Muscle of leg (tissue), 16 donors: ENCODE measurements around the gene INPP4A. TPM values are rescaled to one million over a fixed set of nuclear protein-coding genes. Genes with fewer than 3 reads are reported as not detected.
A peak's percentile ranks its signal among the peaks of the same experiment; 100 is the strongest.

ENCODE experiments used
- DNase-seq: peaks from one replicate; pipeline ENCODE4 v3.0.0; 2013
- H3K27ac ChIP-seq: one replicate; pipeline ENCODE4 v1.5.1; 2013; ENCODE audit warnings: mild to moderate bottlenecking, low read length, control low read depth
- H3K27me3 ChIP-seq: one replicate; pipeline ENCODE4 v1.6.1; 2013; ENCODE audit warnings: low read length; ENCODE audit not compliant: control insufficient read depth, insufficient read depth
- H3K36me3 ChIP-seq: one replicate; pipeline ENCODE4 v1.6.1; 2013; ENCODE audit warnings: low read length; ENCODE audit not compliant: control insufficient read depth, insufficient read depth
- H3K4me1 ChIP-seq: one replicate; pipeline ENCODE4 v1.6.1; 2013; ENCODE audit warnings: low read length; ENCODE audit not compliant: control insufficient read depth, insufficient read depth
- H3K4me3 ChIP-seq: one replicate; pipeline ENCODE4 v1.5.1; 2013; ENCODE audit warnings: low read length, control low read depth
- H3K9me3 ChIP-seq: replicated peaks from 2 replicates; pipeline ENCODE4 v1.6.1; 2013; ENCODE audit warnings: low read depth, low read length; ENCODE audit not compliant: control insufficient read depth
- WGBS: methylation state at CpG from one replicate; pipeline ENCODE4 v1.1.5; 2013; ENCODE audit warnings: missing lambda C conversion rate; ENCODE audit not compliant: insufficient coverage; 5-methylcytosine and 5-hydroxymethylcytosine counted together
- long read RNA-seq, 11 donors: transcript quantifications; one replicate each; lab custom pipeline, GENCODE V29; 2026
- polyA plus RNA-seq, 8 donors: library from polyadenylated mRNA; unstranded; fragments of 120-200 nt; gene quantifications; one replicate each; pipeline versions ENCODE4 v1.2.1 to v1.2.3, GENCODE V29; 2013; ENCODE audit warnings: inconsistent platforms in 1 of 8, low replicate concordance in 1 of 8; ENCODE audit not compliant: insufficient read length in 8 of 8, insufficient read depth in 1 of 8
- total RNA-seq: library from RNA; stranded (reverse); fragments of 120-200 nt; gene quantifications from one replicate; pipeline ENCODE4 v1.2.4, GENCODE V29; 2013

The INPP4A gene
- 13.0 TPM for total RNA-seq
- polyA plus RNA-seq: 10 to 100 TPM in 6 of 8 donors, 1 to 10 TPM in 2; 8.9 to 17.0 (median 12.8) TPM
- long read RNA-seq, donor 1: 0 reads
- long read RNA-seq, donor 2: 0 reads
- long read RNA-seq, donor 3: 0 reads
- long read RNA-seq, donor 4: 0 reads
- long read RNA-seq, donor 5, partial matches to known transcripts: 5 of 5 reads
- long read RNA-seq, donor 5, other reads (novel, unspliced or antisense): 0 of 5 reads
- long read RNA-seq, donor 6: 0 reads
- long read RNA-seq, donor 7: 0 reads
- long read RNA-seq, donor 8, partial matches to known transcripts: 6 of 6 reads
- long read RNA-seq, donor 8, other reads (novel, unspliced or antisense): 0 of 6 reads
- long read RNA-seq, donor 9: 0 reads
- long read RNA-seq, donor 10: 0 reads
- long read RNA-seq, donor 11: 0 reads

GRCh38 chr2:98444436-98445176 lies at the start of gene INPP4A:
TSS of gene INPP4A (plus strand) at chr2:98444858. CDS start at chr2:98520049, 75,191 bp downstream.
- peak within 1 kb of the TSS; percentile 59 for H3K27ac ChIP-seq
- H3K27me3 ChIP-seq: no peaks in the 10 kb centered on the region
- WGBS: under 1% methylated on average over 75 of the region's 75 CpGs
- DNase-seq: peak; percentile 86
- no peaks in the 10 kb centered on the region for H3K36me3 ChIP-seq
- H3K4me1 ChIP-seq: peaks cover 8% of the 10 kb centered on the region
- H3K9me3 ChIP-seq: peaks cover under 1% of the 10 kb centered on the region
- peak within 1 kb of the TSS; percentile 69 for H3K4me3 ChIP-seq

GRCh38 chr2:98395977-98396376 lies 48.7 kb upstream of the INPP4A start:
- H3K27ac ChIP-seq: no peak overlapping the region
- H3K4me3 ChIP-seq: no peak overlapping the region
- H3K27me3 ChIP-seq: peaks cover 2% of the 10 kb centered on the region
- no peaks in the 10 kb centered on the region for H3K4me1 ChIP-seq
- no peak for DNase-seq
- no peaks in the 10 kb centered on the region for H3K9me3 ChIP-seq
- H3K36me3 ChIP-seq: no peaks in the 10 kb centered on the region
- WGBS: 100% methylated on average over 3 of the region's 6 CpGs

GRCh38 chr2:98396745-98397355 lies 47.8 kb upstream of the INPP4A start:
- Histone ChIP-seq H3K9me3 (no peaks in the 10 kb centered on the region), H3K27ac (no peak overlapping the region), H3K4me3 (no peak overlapping the region), H3K36me3 (no peaks in the 10 kb centered on the region), H3K27me3 (peaks cover 2% of the 10 kb centered on the region), H3K4me1 (no peaks in the 10 kb centered on the region)
- 93% methylated on average over 23 of the region's 23 CpGs for WGBS
- no peak for DNase-seq

- Histone ChIP-seq H3K36me3 (no peaks in the 10 kb centered on the region), H3K4me1 (no peaks in the 10 kb centered on the region), H3K27me3 (peaks cover 2% of the 10 kb centered on the region), H3K4me3 (no peak overlapping the region), H3K27ac (no peak overlapping the region), H3K9me3 (no peaks in the 10 kb centered on the region)
- DNase-seq: no peak
- no CpG with 5 or more reads among the region's 4 CpGs for WGBS
Observed at GRCh38 chr2:98399140-98399539, 45.5 kb upstream of the INPP4A start.

- no peaks in the 10 kb centered on the region for H3K4me1 ChIP-seq
- no peaks in the 10 kb centered on the region for H3K27me3 ChIP-seq
Observed at GRCh38 chr2:98403878-98404277, 40.8 kb upstream of the INPP4A start.

GRCh38 chr2:98404556-98405250 lies 40.0 kb upstream of the INPP4A start:
- Histone ChIP-seq H3K36me3 (no peaks in the 10 kb centered on the region), H3K9me3 (no peaks in the 10 kb centered on the region), H3K27me3 (no peaks in the 10 kb centered on the region), H3K4me3 (no peak overlapping the region), H3K27ac (no peak overlapping the region), H3K4me1 (no peaks in the 10 kb centered on the region)
- 76% methylated on average over 2 of the region's 2 CpGs for WGBS
- DNase-seq: no peak

More at GRCh38 chr2:98403878-98404277, 40.8 kb upstream of the INPP4A start:
- Histone ChIP-seq H3K9me3 (no peaks in the 10 kb centered on the region), H3K36me3 (no peaks in the 10 kb centered on the region), H3K4me3 (no peak overlapping the region), H3K27ac (no peak overlapping the region)
- DNase-seq: no peak

GRCh38 chr2:98405301-98405700 lies 39.4 kb upstream of the INPP4A start:
- no peak overlapping the region for H3K27ac ChIP-seq
- 75% methylated on average over 2 of the region's 2 CpGs for WGBS

GRCh38 chr2:98408155-98408554 lies 36.5 kb upstream of the INPP4A start:
- Histone ChIP-seq H3K4me3 (no peak overlapping the region), H3K4me1 (no peaks in the 10 kb centered on the region), H3K27ac (no peak overlapping the region), H3K9me3 (no peaks in the 10 kb centered on the region), H3K36me3 (no peaks in the 10 kb centered on the region), H3K27me3 (no peaks in the 10 kb centered on the region)
- DNase-seq: no peak
- WGBS: no CpG with 5 or more reads among the region's 5 CpGs

More at GRCh38 chr2:98405301-98405700, 39.4 kb upstream of the INPP4A start:
- Histone ChIP-seq H3K9me3 (no peaks in the 10 kb centered on the region), H3K36me3 (no peaks in the 10 kb centered on the region), H3K27me3 (no peaks in the 10 kb centered on the region), H3K4me3 (no peak overlapping the region), H3K4me1 (no peaks in the 10 kb centered on the region)
- DNase-seq: no peak

GRCh38 chr2:98412751-98413458 lies 31.8 kb upstream of the INPP4A start:
- WGBS: no CpG with 5 or more reads among the region's 5 CpGs
- H3K4me1 ChIP-seq: no peaks in the 10 kb centered on the region
- H3K27ac ChIP-seq: no peak overlapping the region
- peak; percentile 65 for DNase-seq
- H3K27me3 ChIP-seq: no peaks in the 10 kb centered on the region
- peaks cover 5% of the 10 kb centered on the region for H3K9me3 ChIP-seq
- no peaks in the 10 kb centered on the region for H3K36me3 ChIP-seq
- no peak overlapping the region for H3K4me3 ChIP-seq
